Aorta (tissue), 5 donors: Measurements from ENCODE around the gene FRK. TPM values are rescaled to one million over a fixed set of nuclear protein-coding genes. Genes with fewer than 3 reads are reported as not detected.

ENCODE experiments used
- ATAC-seq: fragments of 200-7000 bp; cut with Tn5 transposase; one replicate; pipeline ENCODE4 v1.9.1; 2022; ENCODE audit warnings: moderate library complexity; ENCODE audit not compliant: low FRiP score
- DNase-seq, 2 donors: peaks; one replicate each; pipeline ENCODE4 v3.0.0-alpha.2; 2020
- H3K27ac ChIP-seq, 2 donors: one replicate each; pipeline ENCODE4 v1.5.1; 2013; ENCODE audit warnings: low read length in 2 of 2, mild to moderate bottlenecking in 2 of 2, moderate library complexity in 2 of 2, control low read depth in 1 of 2, inconsistent platforms in 1 of 2, low read depth in 1 of 2
- H3K27me3 ChIP-seq, 2 donors: one replicate each; pipeline ENCODE4 v1.6.1; 2013; ENCODE audit warnings: control low read depth in 1 of 2, low read length in 1 of 2, mild to moderate bottlenecking in 1 of 2, moderate library complexity in 1 of 2; ENCODE audit not compliant: insufficient read depth in 2 of 2, control insufficient read depth in 1 of 2
- H3K36me3 ChIP-seq, 2 donors: one replicate each; pipeline ENCODE4 v1.6.1; 2013; ENCODE audit warnings: control low read depth in 1 of 2, low read length in 1 of 2, mild to moderate bottlenecking in 1 of 2; ENCODE audit not compliant: insufficient read depth in 2 of 2, control insufficient read depth in 1 of 2
- H3K4me1 ChIP-seq, 2 donors: one replicate each; pipeline ENCODE4 v1.6.1; 2013; ENCODE audit warnings: low read length in 2 of 2, control low read depth in 1 of 2, mild to moderate bottlenecking in 1 of 2, moderate library complexity in 1 of 2; ENCODE audit not compliant: insufficient read depth in 2 of 2, control insufficient read depth in 1 of 2
- H3K4me3 ChIP-seq, 2 donors: one replicate each; pipeline ENCODE4 v1.5.1; 2013; ENCODE audit warnings: low read length in 2 of 2, control low read depth in 1 of 2, mild to moderate bottlenecking in 1 of 2
- H3K9me3 ChIP-seq: one replicate; pipeline ENCODE4 v1.6.1; 2013; ENCODE audit warnings: mild to moderate bottlenecking, low read length; ENCODE audit not compliant: control insufficient read depth
- whole genome bisulfite sequencing, 2 donors: extraction: QIAGEN DNeasy Blood & Tissue Kit; methylation state at CpG; one replicate each; pipeline ENCODE4 v1.1.7; 2013; 5-methylcytosine and 5-hydroxymethylcytosine counted together
- intact Hi-C, 2 donors: fragments of 100-400 bp; cut with DNase I; formaldehyde crosslinking; loops; one replicate each; pipeline versions ENCODE4 v1.14.2 to v1.15.0; 2022
- polyA plus RNA-seq, 2 donors: library from polyadenylated mRNA; stranded (reverse); fragments of 200-250 nt; gene quantifications; one replicate each; pipeline ENCODE4 v1.2.3, GENCODE V29; 2013
- total RNA-seq, 2 donors: library from RNA; stranded (reverse); fragmentation: NEBNext Ultra II Directional; extraction: Animal tissue kit (Norgen Biotek cat#: 25700); gene quantifications; one replicate each; pipeline ENCODE4 v1.2.1, GENCODE V29; 2021
- donor health status: healthy with polysubstance abuse.
- donor health status: Bipolar disorder and iron deficiency.
- donor health status: DM: no; HTN: no; CAD: no.
- donor health status: DM: no; HTN: no; CAD: no.
- donor health status: DM: yes; HTN: yes; CAD: no.

FRK gene
- total and polyA plus RNA-seq, 4 donors: 1.8 to 18.3 (median 6.0) TPM

GRCh38 chr6:116002756-116003155, 57.9 kb downstream of the FRK start:
- ATAC-seq (no peak), DNase-seq (no peak)
- Histone ChIP-seq H3K4me1 (peaks cover 0 to 3% of the 10 kb centered on the region in 2 donors), H3K27me3 (no peaks in the 10 kb centered on the region), H3K9me3 (no peaks in the 10 kb centered on the region), H3K27ac (no peak overlapping the region), H3K36me3 (no peaks in the 10 kb centered on the region), H3K4me3 (no peak overlapping the region)
- intact Hi-C loops: no loop called here
- 93 to 97% methylated on average over 5 of the region's 5 CpGs for WGBS, 2 donors

- intact Hi-C loops: no loop called here
- no peak for ATAC-seq
- peaks cover 0 to 2% of the 10 kb centered on the region in 2 donors for H3K4me1 ChIP-seq
Measured at GRCh38 chr6:115999235-115999634, 61.5 kb downstream of the FRK start.

GRCh38 chr6:115997990-115998585, 62.6 kb downstream of the FRK start:
- H3K9me3 ChIP-seq: no peaks in the 10 kb centered on the region
- WGBS, 2 donors: 83 to 90% methylated on average over 5 of the region's 5 CpGs
- no peaks in the 10 kb centered on the region for H3K36me3 ChIP-seq
- no peaks in the 10 kb centered on the region for H3K27me3 ChIP-seq
- DNase-seq (no peak), ATAC-seq (no peak)
- no peak overlapping the region for H3K4me3 ChIP-seq
- intact Hi-C loops: no loop called here
- H3K27ac ChIP-seq: peak overlapping the region in 1 of 2 donors; percentile 34
- H3K4me1 ChIP-seq: no peaks in the 10 kb centered on the region

More at GRCh38 chr6:115999235-115999634, 61.5 kb downstream of the FRK start:
- Histone ChIP-seq H3K27me3 (no peaks in the 10 kb centered on the region), H3K4me3 (no peak overlapping the region), H3K36me3 (no peaks in the 10 kb centered on the region), H3K9me3 (no peaks in the 10 kb centered on the region), H3K27ac (no peak overlapping the region)
- WGBS, 2 donors: 84 to 95% methylated on average over 3 of the region's 3 CpGs
- DNase-seq: no peak

- intact Hi-C loops: no loop called here
- Histone ChIP-seq H3K4me3 (no peak overlapping the region), H3K4me1 (no peaks in the 10 kb centered on the region), H3K27me3 (no peaks in the 10 kb centered on the region), H3K9me3 (no peaks in the 10 kb centered on the region), H3K36me3 (no peaks in the 10 kb centered on the region), H3K27ac (no peak overlapping the region)
- ATAC-seq (no peak), DNase-seq (no peak)
- 95% methylated on average over 2 of the region's 2 CpGs for WGBS, 2 donors
Measured at GRCh38 chr6:115986026-115986425, 74.7 kb downstream of the FRK start.

- DNase-seq (no peak), ATAC-seq (no peak)
- Histone ChIP-seq H3K36me3 (no peaks in the 10 kb centered on the region), H3K27me3 (no peaks in the 10 kb centered on the region), H3K9me3 (no peaks in the 10 kb centered on the region), H3K27ac (no peak overlapping the region), H3K4me3 (no peak overlapping the region), H3K4me1 (no peaks in the 10 kb centered on the region)
- 72 to 98% methylated on average over 2 of the region's 2 CpGs for WGBS, 2 donors
- intact Hi-C loops: no loop called here
Measured at GRCh38 chr6:115984809-115985208, 75.9 kb downstream of the FRK start.

- H3K36me3 ChIP-seq: no peaks in the 10 kb centered on the region
- intact Hi-C loops: no loop called here
- no peak overlapping the region for H3K27ac ChIP-seq
- no peaks in the 10 kb centered on the region for H3K9me3 ChIP-seq
- ATAC-seq (no peak), DNase-seq (no peak)
- H3K27me3 ChIP-seq: no peaks in the 10 kb centered on the region
- H3K4me3 ChIP-seq: no peak overlapping the region
- H3K4me1 ChIP-seq: no peaks in the 10 kb centered on the region
- WGBS, 2 donors: 91 to 97% methylated on average over 4 of the region's 4 CpGs
Measured at GRCh38 chr6:115983998-115984397, 76.7 kb downstream of the FRK start.

GRCh38 chr6:115982453-115982852, 78.2 kb downstream of the FRK start:
- intact Hi-C loops: no loop called here
- no peak overlapping the region for H3K4me3 ChIP-seq
- 98 to 99% methylated on average over 2 of the region's 2 CpGs for WGBS, 2 donors
- H3K27ac ChIP-seq: no peak overlapping the region
- no peak for DNase-seq
- H3K27me3 ChIP-seq: no peaks in the 10 kb centered on the region
- H3K9me3 ChIP-seq: no peaks in the 10 kb centered on the region
- no peaks in the 10 kb centered on the region for H3K36me3 ChIP-seq
- no peaks in the 10 kb centered on the region for H3K4me1 ChIP-seq
- no peak for ATAC-seq

- DNase-seq: no peak
- no peaks in the 10 kb centered on the region for H3K4me1 ChIP-seq
- H3K27ac ChIP-seq: no peak overlapping the region
- 47 to 71% methylated on average over 2 of the region's 2 CpGs for WGBS, 2 donors
- H3K27me3 ChIP-seq: no peaks in the 10 kb centered on the region
- H3K36me3 ChIP-seq: no peaks in the 10 kb centered on the region
- no peak overlapping the region for H3K4me3 ChIP-seq
- intact Hi-C loops: no loop called here
- no peaks in the 10 kb centered on the region for H3K9me3 ChIP-seq
- no peak for ATAC-seq
Measured at GRCh38 chr6:115977220-115977619, 83.5 kb downstream of the FRK start.

GRCh38 chr6:115976321-115976870, 84.3 kb downstream of the FRK start:
- no peaks in the 10 kb centered on the region for H3K36me3 ChIP-seq
- no peak overlapping the region for H3K4me3 ChIP-seq
- intact Hi-C loops: no loop called here
- H3K4me1 ChIP-seq: peaks cover 0 to 4% of the 10 kb centered on the region in 2 donors
- no peak overlapping the region for H3K27ac ChIP-seq
- no peaks in the 10 kb centered on the region for H3K9me3 ChIP-seq
- no peaks in the 10 kb centered on the region for H3K27me3 ChIP-seq
- WGBS, 2 donors: 49 to 64% methylated on average over 2 of the region's 2 CpGs
- DNase-seq (no peak), ATAC-seq (no peak)
